ENCODE data around the gene KCNB1.

Gene KCNB1

DNA sequence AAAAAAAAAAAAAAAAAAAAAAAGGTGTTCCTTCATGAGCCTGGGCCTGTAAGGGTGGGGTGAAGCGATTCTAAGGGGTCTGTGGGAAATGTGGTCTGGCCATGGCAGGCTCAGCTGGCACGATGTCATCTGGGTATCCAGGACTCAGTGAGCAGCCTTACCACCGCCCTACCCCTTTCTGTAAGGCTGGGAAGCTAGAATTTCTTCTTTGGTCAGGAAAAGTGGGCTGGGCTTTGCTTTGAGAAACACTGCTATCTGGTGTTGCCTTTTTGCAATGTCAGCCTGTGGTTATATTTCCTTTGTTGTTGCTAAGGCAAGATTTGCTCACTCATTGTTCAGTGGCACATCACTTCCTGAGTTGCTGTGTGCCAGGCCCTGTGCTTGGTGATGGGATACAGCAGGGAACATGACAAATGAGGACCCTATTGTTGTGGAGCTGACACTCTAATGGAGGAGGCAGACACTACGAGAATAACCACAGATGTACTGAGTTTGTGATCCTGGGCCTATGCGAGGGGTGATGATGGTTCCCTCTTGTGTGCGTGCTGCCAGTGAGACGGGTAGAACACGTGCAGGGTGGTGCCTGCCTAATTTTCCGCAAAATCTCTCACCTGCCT, 158.7 kb downstream of the KCNB1 start:
- TF ChIP-seq CTCF (IDR thresholded peaks at IDR 0.05), result peak; percentile 25; the same call in 1 of the 2 replicates

DNA sequence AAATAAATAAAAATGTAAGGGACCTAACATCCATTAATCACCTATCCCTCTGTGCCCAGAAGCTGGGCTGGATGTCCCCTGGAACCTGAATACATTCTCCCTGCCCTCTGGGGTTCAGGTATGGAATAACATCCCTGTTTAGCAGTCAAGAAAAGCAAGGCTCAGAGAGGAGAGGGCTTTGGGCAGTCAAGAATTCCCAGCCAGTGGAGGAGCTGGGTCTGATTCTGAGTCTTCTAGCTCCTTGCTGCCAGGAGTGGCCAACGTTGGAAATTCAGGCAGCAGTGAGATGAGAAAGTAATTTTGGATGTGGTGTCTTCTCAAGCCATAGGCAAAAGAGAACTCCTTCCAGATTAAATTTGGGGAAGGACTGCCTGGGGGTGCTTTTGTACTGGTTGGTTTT, 162.0 kb downstream of the KCNB1 start:
- TF ChIP-seq CTCF (IDR thresholded peaks at IDR 0.05), result peak; percentile 4; the same call in 1 of the 2 replicates

- no peak for TF ChIP-seq CTCF (IDR thresholded peaks at IDR 0.05)
Observed at GRCh38 chr20:49319208-49319809, 163.2 kb downstream of the KCNB1 start.

DNA sequence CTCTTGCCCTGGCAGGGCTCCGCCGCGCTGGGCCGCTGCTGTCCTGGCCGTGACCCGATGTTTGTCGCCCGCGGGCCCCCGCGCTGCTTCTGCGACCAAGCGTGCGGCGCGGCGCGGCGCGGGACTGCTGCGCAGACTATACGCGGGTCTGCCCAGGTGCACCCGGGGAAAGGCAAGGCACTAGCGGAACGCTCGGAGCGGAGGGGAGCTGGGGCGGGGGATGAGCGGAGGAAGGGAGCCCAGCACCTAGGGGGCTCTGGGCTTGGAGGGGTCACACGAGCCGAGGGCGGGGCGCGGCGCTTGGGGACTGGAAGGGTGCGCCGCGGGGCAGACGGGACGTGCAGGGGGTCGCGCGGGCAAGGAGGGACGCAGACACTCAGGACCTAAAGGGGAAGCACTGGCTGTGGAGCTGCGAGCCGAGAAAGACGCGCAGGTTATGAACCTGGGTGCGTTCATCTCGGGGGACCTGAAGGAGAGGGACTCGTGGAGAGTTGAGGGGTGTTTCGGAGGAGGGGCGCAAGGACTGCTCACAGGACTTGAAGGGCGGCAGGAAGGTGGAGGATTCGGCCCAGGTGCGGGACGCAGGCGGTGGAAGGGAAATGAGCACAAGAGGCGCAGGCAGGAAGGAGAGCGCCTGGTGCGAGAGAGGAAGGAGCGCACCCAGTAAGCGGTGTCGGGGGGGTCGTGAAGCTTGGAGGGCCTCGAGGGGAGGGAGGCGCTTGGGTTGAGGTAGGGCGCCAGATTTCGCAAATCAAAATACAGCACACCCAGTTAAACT, 163.8 kb downstream of the KCNB1 start:
- TF ChIP-seq CTCF (IDR thresholded peaks at IDR 0.05), result no peak

DNA sequence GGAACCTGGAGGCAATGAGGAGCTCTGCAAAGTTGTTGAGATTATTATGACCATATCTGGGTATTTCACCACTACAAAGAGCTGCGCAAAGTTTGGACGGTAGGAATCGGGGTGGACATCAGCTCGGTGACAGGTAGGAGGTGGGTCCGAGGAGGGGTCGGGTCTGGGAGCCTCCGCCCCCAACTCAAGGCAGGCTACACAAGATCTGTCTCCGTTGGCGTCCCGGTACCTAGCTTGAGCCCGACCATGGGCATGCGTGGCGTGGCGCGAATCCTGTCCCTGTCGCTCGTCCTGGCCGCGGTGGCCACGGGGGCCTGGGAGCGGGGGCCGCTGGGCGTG, 164.4 kb downstream of the KCNB1 start:
- no peak for TF ChIP-seq CTCF (IDR thresholded peaks at IDR 0.05)

GRCh38 chr20:49316704-49317103, 165.8 kb downstream of the KCNB1 start:
- no peak for TF ChIP-seq CTCF (IDR thresholded peaks at IDR 0.05)

GRCh38 chr20:49315580-49315979, 166.9 kb downstream of the KCNB1 start:
- TF ChIP-seq CTCF (IDR thresholded peaks at IDR 0.05), result no peak
